Measurements from ENCODE around the gene MTRF1. TPM values are rescaled to one million over a fixed set of nuclear protein-coding genes. Genes with fewer than 3 reads are reported as not detected.
"Not testable (repeated sequence)": the region's sequence is repeated elsewhere in the genome, so short reads cannot be mapped to it uniquely, and the experiment has no call there.

The MTRF1 gene
- total RNA-seq, 4 donors from 2014 or later, result 9.3 to 22.2 (median 12.0) TPM

DNA sequence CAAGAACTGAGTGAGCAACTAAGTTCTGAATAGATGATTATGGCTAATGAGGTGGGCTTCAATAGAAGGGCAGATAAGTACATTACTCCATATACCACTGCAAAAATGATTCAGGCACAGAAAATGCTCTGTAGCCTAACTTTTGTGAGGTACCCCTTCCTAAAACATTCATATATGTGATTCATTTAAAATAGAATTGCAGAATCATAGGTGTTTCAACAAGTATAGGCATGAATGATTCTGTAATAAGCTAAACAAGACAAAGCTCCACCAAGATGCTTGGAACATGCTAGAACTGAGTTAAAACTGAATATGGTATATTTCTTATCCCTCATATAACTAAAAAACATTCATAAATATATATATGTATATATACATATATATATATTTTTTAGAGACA, 81.1 kb downstream of the MTRF1 start:
- no peaks in the 10 kb centered on the region for H3K4me1 ChIP-seq
- H3K27ac ChIP-seq, result no peak overlapping the region
- intact Hi-C loops (cut with DNase I), result no loop called here
- no peak for DNase-seq
- H3K4me3 ChIP-seq (replicated peaks in 1 of 3), result no peak overlapping the region
- no peaks in the 10 kb centered on the region for H3K36me3 ChIP-seq
- no peaks in the 10 kb centered on the region for H3K27me3 ChIP-seq
- no peaks in the 10 kb centered on the region for H3K9me3 ChIP-seq
- no peak for TF ChIP-seq CTCF (IDR thresholded peaks at IDR 0.05)
- no peak for TF ChIP-seq POLR2A (IDR thresholded peaks at IDR 0.05)

DNA sequence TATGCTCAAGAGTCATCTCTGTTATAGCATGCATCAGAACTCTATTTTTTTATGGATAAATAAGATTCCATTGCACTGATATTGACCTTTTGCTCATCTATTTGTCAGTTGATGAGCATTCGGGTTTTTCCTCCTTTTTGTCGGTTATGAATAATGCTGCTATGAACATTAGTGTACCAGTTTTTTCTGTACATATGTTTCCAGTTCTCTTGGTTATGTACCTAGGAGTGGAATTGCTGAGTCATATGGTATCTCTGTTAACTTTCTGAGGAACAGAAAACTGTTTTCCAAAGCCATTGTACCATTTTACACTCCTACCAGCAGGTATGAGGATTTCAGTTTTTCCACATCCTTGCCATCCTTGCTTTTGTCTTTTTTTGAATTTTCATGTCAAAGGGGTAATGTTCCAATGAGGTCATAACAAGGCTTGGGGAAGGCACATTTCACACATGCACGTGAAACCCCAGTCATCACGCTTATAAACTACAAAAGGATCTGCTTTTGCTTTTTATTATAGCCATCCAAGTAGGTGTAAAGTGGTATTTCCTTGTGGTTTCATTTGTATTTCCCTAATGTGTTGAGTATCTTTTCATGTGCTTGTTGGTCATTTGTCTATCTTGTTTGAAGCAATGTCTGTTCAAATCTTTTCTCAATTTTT, 83.7 kb downstream of the MTRF1 start:
- WGBS, 2 donors, result 85 to 92% methylated on average over 4 of the region's 4 CpGs
- Histone ChIP-seq H3K9me3 (no peaks in the 10 kb centered on the region), H3K4me1 (no peaks in the 10 kb centered on the region), H3K27me3 (no peaks in the 10 kb centered on the region), H3K27ac (no peak overlapping the region), H3K36me3 (no peaks in the 10 kb centered on the region), H3K4me3 (replicated peaks in 1 of 3) (no peak overlapping the region)
- no peak for TF ChIP-seq POLR2A (IDR thresholded peaks at IDR 0.05)
- no peak for TF ChIP-seq CTCF (IDR thresholded peaks at IDR 0.05)
- intact Hi-C loops (cut with DNase I), result no loop called here
- no peak for DNase-seq

DNA sequence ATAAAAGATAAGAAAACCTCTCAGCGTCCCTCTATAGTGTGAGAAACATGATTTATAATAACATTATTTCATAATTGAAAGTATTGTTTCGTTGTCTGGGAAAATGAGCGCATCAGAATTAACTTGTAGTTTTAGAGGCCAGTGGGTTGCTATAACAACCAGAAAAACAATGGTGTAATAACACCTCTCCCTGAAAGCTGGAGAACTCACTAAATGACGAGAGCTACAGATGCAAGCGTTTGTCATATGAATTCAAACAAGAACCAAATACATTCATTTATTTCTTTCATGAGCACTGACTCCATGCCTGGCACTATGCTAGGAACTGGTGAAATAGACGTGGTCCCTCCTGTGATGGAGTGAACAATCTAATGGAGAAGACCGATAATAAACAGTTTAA, 85.3 kb downstream of the MTRF1 start:
- 86 to 92% methylated on average over 7 of the region's 7 CpGs for WGBS, 2 donors
- no peak overlapping the region for H3K27ac ChIP-seq

DNA sequence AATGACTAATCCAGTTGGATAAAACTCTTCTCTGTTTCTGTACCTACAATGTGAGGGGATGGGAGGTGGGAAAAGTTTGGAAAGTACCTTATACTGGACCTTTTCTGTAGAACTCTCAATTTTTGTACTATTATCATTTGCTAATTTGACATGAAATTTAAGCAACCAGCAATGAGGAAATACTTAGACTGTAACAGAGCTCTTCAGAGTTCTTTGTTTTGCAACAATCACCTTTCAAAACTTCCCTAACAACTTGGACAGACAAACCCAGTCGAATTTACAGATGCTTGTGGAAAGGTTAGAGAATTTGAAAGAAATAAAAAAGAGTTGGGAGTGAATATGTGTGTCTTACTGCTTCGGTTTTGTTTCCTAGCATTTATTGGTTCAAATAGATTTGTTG, 85.8 kb downstream of the MTRF1 start:
- TF ChIP-seq POLR2A (IDR thresholded peaks at IDR 0.05) (no peak), CTCF (IDR thresholded peaks at IDR 0.05) (no peak)
- no peaks in the 10 kb centered on the region for H3K36me3 ChIP-seq
- no peak overlapping the region for H3K27ac ChIP-seq
- WGBS, 2 donors, result 35 to 37% methylated on average over 2 of the region's 2 CpGs
- H3K27me3 ChIP-seq, result no peaks in the 10 kb centered on the region
- H3K9me3 ChIP-seq, result no peaks in the 10 kb centered on the region
- no peak overlapping the region for H3K4me3 ChIP-seq (replicated peaks in 1 of 3)
- no peak for DNase-seq
- intact Hi-C loops (cut with DNase I), result no loop called here
- no peaks in the 10 kb centered on the region for H3K4me1 ChIP-seq

More for the DNA sequence above, 85.3 kb downstream of the MTRF1 start:
- Histone ChIP-seq H3K4me1 (no peaks in the 10 kb centered on the region), H3K36me3 (no peaks in the 10 kb centered on the region), H3K9me3 (no peaks in the 10 kb centered on the region), H3K4me3 (replicated peaks in 1 of 3) (no peak overlapping the region), H3K27me3 (no peaks in the 10 kb centered on the region)
- no peak for DNase-seq
- intact Hi-C loops (cut with DNase I), result no loop called here
- no peak for TF ChIP-seq CTCF (IDR thresholded peaks at IDR 0.05)
- TF ChIP-seq POLR2A (IDR thresholded peaks at IDR 0.05), result no peak

DNA sequence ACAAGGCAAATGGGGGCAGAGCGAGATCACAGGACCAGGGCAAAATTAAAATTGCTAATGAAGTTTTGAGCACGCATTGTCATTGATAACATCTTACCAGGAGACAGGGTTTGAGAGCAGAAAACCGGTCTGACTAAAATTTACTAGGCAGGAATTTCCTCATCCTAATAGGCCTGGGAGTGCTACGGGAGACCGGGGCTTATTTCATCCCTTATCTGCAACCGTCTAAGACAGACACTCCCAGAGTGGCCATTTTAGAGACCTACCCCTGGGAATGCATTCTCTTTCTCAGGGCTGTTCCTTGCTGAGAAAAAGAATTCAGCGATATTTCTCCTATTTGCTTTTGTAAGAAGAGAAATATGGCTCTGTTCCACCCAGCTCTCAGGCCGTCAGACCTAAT, 87.8 kb downstream of the MTRF1 start:
- H3K27ac ChIP-seq; H3K27me3 ChIP-seq; H3K4me1 ChIP-seq; H3K9me3 ChIP-seq; H3K36me3 ChIP-seq; H3K4me3 ChIP-seq (replicated peaks in 1 of 3); DNase-seq; intact Hi-C loops (cut with DNase I): not testable (repeated sequence)
- 87 to 93% methylated on average over 8 of the region's 8 CpGs for WGBS, 2 donors

Other genes starting within 250 kb of the MTRF1 start
- gene ELF1, start 244.3 kb downstream of the MTRF1 start, total RNA-seq, result 100 to 1,000 TPM; 105 to 119 (median 110) TPM
- 10 to 100 TPM in 3 of 4 donors, 1 to 10 TPM in 1; 9.4 to 19.2 (median 10.6) TPM for gene WBP4, start 202.1 kb downstream of the MTRF1 start, total RNA-seq
- 10 to 100 TPM; 10.2 to 11.9 (median 11.2) TPM for gene KBTBD6, start 130.8 kb downstream of the MTRF1 start, total RNA-seq
- 10 to 100 TPM; 11.4 to 19.2 (median 14.6) TPM for gene KBTBD7, start 69.0 kb downstream of the MTRF1 start, total RNA-seq
- 10 to 100 TPM; 16.9 to 42.7 (median 19.0) TPM for gene NAA16, start 47.7 kb upstream of the MTRF1 start, total RNA-seq
- 100 to 1,000 TPM in 3 of 4 donors, 10 to 100 TPM in 1; 84.8 to 162 (median 127) TPM for gene RGCC, start 194.0 kb upstream of the MTRF1 start, total RNA-seq

Measured in thyroid gland (tissue), 4 donors.